Measurements from ENCODE around the gene NPAS3.

- TF ChIP-seq CTCF (IDR thresholded peaks at IDR 0.05) (no peak), ZFX (IDR thresholded peaks at IDR 0.05; ENCODE audit: borderline replicate concordance) (no peak)
These were observed 732.9 kb downstream of the NPAS3 start for GRCh38 chr14:33671556-33671955.

Measured in 22Rv1 (cell line).